Vagina (tissue), 2 donors: ENCODE data around the gene PKD1L1.

Experiments
- POLR2A ChIP-seq, 2 donors: fragments of 450-650 bp; IDR thresholded peaks; one replicate each; pipeline ENCODE4 v1.6.1; 2017; ENCODE audit warnings: antibody characterized with exemption in 2 of 2, mild to moderate bottlenecking in 2 of 2, moderate library complexity in 2 of 2
- POLR2AphosphoS5 ChIP-seq, 2 donors: sonication (generic); formaldehyde crosslinking; IDR thresholded peaks; one replicate each; pipeline ENCODE4 v1.9.0; 2017; ENCODE audit warnings: antibody characterized with exemption in 2 of 2, mild to moderate bottlenecking in 2 of 2, low read depth in 1 of 2; ENCODE audit not compliant: insufficient read depth in 1 of 2
- TF ChIP-seq, protein P1 (sequence below), 3 experiments: fragments of 450-650 bp in 2 of 3; fragments of 200-600 bp in 1 of 3; sonication (generic) in 1 of 3; IDR thresholded peaks; one replicate each; pipeline ENCODE4 v1.5.1; 2017 to 2019; ENCODE audit warnings: antibody characterized with exemption in 3 of 3, mild to moderate bottlenecking in 2 of 3, moderate library complexity in 2 of 3

DNA sequence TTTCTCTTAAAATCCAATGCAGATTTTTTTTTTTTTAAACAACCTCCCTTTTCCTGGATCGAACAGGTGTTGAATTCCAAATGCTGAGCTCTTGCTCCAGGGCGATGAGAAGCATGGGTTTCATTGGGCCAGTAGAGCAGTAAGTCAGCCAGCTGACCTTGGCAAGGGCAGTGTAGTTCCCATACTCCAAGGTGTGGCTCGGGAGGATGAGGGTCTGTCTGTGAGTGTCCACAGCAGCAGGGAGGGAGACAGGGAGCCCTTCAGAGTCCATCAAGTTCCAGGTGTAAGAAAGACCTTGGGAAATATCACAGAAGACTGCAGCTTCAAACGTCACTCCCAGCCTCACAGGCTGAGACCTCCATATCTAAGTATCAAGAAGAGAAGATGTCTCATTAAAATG is 50.4 kb downstream of the PKD1L1 start:
- TF ChIP-seq POLR2A (IDR thresholded peaks at IDR 0.05) (no peak), POLR2AphosphoS5 (IDR thresholded peaks at IDR 0.05; ENCODE audit: insufficient read depth in 1 of 2, low read depth in 1 of 2) (no peak)
- TF ChIP-seq, protein P1, sequence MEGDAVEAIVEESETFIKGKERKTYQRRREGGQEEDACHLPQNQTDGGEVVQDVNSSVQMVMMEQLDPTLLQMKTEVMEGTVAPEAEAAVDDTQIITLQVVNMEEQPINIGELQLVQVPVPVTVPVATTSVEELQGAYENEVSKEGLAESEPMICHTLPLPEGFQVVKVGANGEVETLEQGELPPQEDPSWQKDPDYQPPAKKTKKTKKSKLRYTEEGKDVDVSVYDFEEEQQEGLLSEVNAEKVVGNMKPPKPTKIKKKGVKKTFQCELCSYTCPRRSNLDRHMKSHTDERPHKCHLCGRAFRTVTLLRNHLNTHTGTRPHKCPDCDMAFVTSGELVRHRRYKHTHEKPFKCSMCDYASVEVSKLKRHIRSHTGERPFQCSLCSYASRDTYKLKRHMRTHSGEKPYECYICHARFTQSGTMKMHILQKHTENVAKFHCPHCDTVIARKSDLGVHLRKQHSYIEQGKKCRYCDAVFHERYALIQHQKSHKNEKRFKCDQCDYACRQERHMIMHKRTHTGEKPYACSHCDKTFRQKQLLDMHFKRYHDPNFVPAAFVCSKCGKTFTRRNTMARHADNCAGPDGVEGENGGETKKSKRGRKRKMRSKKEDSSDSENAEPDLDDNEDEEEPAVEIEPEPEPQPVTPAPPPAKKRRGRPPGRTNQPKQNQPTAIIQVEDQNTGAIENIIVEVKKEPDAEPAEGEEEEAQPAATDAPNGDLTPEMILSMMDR (IDR thresholded peaks at IDR 0.05) = no peak
